K562 (cell line): ENCODE measurements around the gene CLSTN2. TPM values are rescaled to one million over a fixed set of nuclear protein-coding genes. Genes with fewer than 3 reads are reported as not detected.

Experiments
- ATAC-seq: fragments of 200-7000 bp; cut with Tn5 transposase; 3 replicates; pipeline ENCODE4 v1.9.1; 2020; ENCODE audit warnings: moderate library complexity
- BruUV-seq: library from RNA; stranded (reverse); fragments of 400-500 nt; replicated peaks from 2 replicates; lab custom pipeline; 2021; lab: Mats Ljungman, UMichigan
- CTCF ChIA-PET: fragments of 300-600 bp; formaldehyde crosslinking; extraction: SDS; loops from one replicate; lab custom pipeline; 2021; ENCODE audit warnings: low intra/inter-chr PET ratio; lab: Yijun Ruan, JAX
- POLR2A ChIA-PET: fragments of 300-600, 350-650 bp; sonication (Branson Sonifier 250); formaldehyde crosslinking; extraction: SDS; loops from one replicate; lab custom pipeline; 2021; ENCODE audit warnings: antibody characterized with exemption, inconsistent platforms; lab: Yijun Ruan, JAX
- DNase-seq, 4 experiments: peaks; one replicate each; pipeline versions ENCODE4 v3.0.0 to v3.0.0-alpha.2; 2011 to 2018; ENCODE audit warnings: low spot score in 3 of 4, mixed read lengths in 3 of 4; ENCODE audit errors: extremely low read depth in 1 of 4
- FAIRE-seq: peaks from 2 replicates; lab custom pipeline; 2011; peaks lifted over from hg19 to GRCh38; lab: Jason Lieb, UNC
- H2AFZ ChIP-seq: 2 replicates; pipeline ENCODE4 v1.6.0; 2011; ENCODE audit warnings: low read depth, low read length, control low read depth, inconsistent platforms
- H3K27ac ChIP-seq: fragments of 200-600 bp; 3 replicates; pipeline ENCODE4 v1.8.0; 2011; ENCODE audit warnings: low read depth, mild to moderate bottlenecking, control low read depth, inconsistent platforms, low read length, moderate library complexity, mixed read lengths; ENCODE audit errors: extremely low read depth
- H3K27me3 ChIP-seq, 2 experiments: fragments of 300-600 bp in 1 of 2; 2 replicates in 1 of 2; 3 replicates in 1 of 2; pipeline versions ENCODE4 v1.6.0 to v1.8.0; 2011; ENCODE audit warnings: inconsistent platforms in 2 of 2, low read length in 2 of 2, mild to moderate bottlenecking in 1 of 2, mixed read lengths in 1 of 2, moderate library complexity in 1 of 2; ENCODE audit not compliant: control insufficient read depth in 2 of 2, insufficient read depth in 2 of 2
- H3K36me3 ChIP-seq: fragments of 300-600 bp; 3 replicates; pipeline ENCODE4 v1.8.0; 2011; ENCODE audit warnings: mild to moderate bottlenecking, low read length, inconsistent platforms; ENCODE audit not compliant: control insufficient read depth, insufficient read depth
- H3K4me1 ChIP-seq, 2 experiments: fragments of 200-600 bp in 1 of 2; replicated peaks in 1 of 2; 2 replicates in 1 of 2; 3 replicates in 1 of 2; pipeline versions ENCODE4 v1.5.1 to v1.8.0; 2011; ENCODE audit warnings: inconsistent platforms in 2 of 2, low read length in 2 of 2, mild to moderate bottlenecking in 1 of 2, mixed read lengths in 1 of 2, moderate library complexity in 1 of 2; ENCODE audit not compliant: control insufficient read depth in 2 of 2, insufficient read depth in 2 of 2
- H3K4me2 ChIP-seq: 2 replicates; pipeline ENCODE4 v1.6.1; 2011; ENCODE audit warnings: low read length, control low read depth, inconsistent platforms, mixed read lengths; ENCODE audit not compliant: insufficient read depth
- H3K4me3 ChIP-seq: fragments of 200-600 bp; sonication (generic), shearing (Covaris generic); 2 replicates; pipeline ENCODE4 v1.5.1; 2016; ENCODE audit warnings: control low read depth, inconsistent platforms
- H3K79me2 ChIP-seq: fragments of 200-600 bp; 3 replicates; pipeline ENCODE4 v1.8.0; 2011; ENCODE audit warnings: low read length, inconsistent platforms; ENCODE audit not compliant: control insufficient read depth, insufficient read depth
- H3K9ac ChIP-seq, 2 experiments: 2 replicates each; pipeline versions ENCODE4 v1.6.0 to v1.6.1; 2011; ENCODE audit warnings: low read depth in 2 of 2, low read length in 2 of 2, control low read depth in 1 of 2, inconsistent platforms in 1 of 2, mild to moderate bottlenecking in 1 of 2, mixed read lengths in 1 of 2; ENCODE audit not compliant: insufficient read depth in 1 of 2
- H3K9me1 ChIP-seq: one replicate; pipeline ENCODE4 v1.6.0; 2011; ENCODE audit warnings: inconsistent platforms, mild to moderate bottlenecking, low read length, moderate library complexity; ENCODE audit not compliant: control insufficient read depth, insufficient read depth
- H3K9me3 ChIP-seq: replicated peaks from 2 replicates; pipeline ENCODE4 v1.5.1; 2011; ENCODE audit warnings: low read depth, low read length, inconsistent platforms; ENCODE audit not compliant: control insufficient read depth, insufficient read depth
- H4K20me1 ChIP-seq: replicated peaks from 2 replicates; pipeline ENCODE4 v1.6.1; 2011; ENCODE audit warnings: low read length, inconsistent platforms, mixed read lengths; ENCODE audit not compliant: control insufficient read depth, insufficient read depth
- ARID2 ChIP-seq: fragments of 450-650 bp; IDR thresholded peaks from 2 replicates; pipeline ENCODE4 v1.6.1; 2017; ENCODE audit warnings: antibody characterized with exemption, mild to moderate bottlenecking
- ARNT ChIP-seq, 2 experiments: fragments of 450-650 bp; IDR thresholded peaks; 2 replicates each; pipeline ENCODE4 v1.6.1; 2016; ENCODE audit warnings: mild to moderate bottlenecking in 1 of 2
- COPS2 ChIP-seq: fragments of 450-650 bp; conservative IDR thresholded peaks from 2 replicates; pipeline ENCODE4 v1.6.1; 2016; ENCODE audit warnings: mild to moderate bottlenecking, moderate library complexity
- CREB3 ChIP-seq: fragments of 450-650 bp; conservative IDR thresholded peaks from 2 replicates; pipeline ENCODE4 v1.6.1; 2016; ENCODE audit warnings: missing genetic modification characterization, low read depth, mild to moderate bottlenecking, missing compliant biosample characterization, moderate library complexity
- E2F6 ChIP-seq, 2 experiments: IDR thresholded peaks; 2 replicates each; pipeline ENCODE4 v1.6.1; 2011; ENCODE audit warnings: borderline replicate concordance in 1 of 2, control low read depth in 1 of 2, low read depth in 1 of 2, low read length in 1 of 2, mild to moderate bottlenecking in 1 of 2, mixed read lengths in 1 of 2, moderate library complexity in 1 of 2; ENCODE audit not compliant: insufficient read depth in 1 of 2, insufficient read length in 1 of 2, poor library complexity in 1 of 2, severe bottlenecking in 1 of 2; ENCODE audit errors: extremely low read depth in 1 of 2
- ETV5 ChIP-seq: sonication (generic); formaldehyde crosslinking; IDR thresholded peaks from 2 replicates; pipeline ENCODE4 v1.4.0; 2020; ENCODE audit warnings: low read depth, mild to moderate bottlenecking, missing genetic modification reagents
- NEUROD1 ChIP-seq: fragments of 150-350 bp; IDR thresholded peaks from 2 replicates; pipeline ENCODE4 v1.6.1; 2014; ENCODE audit warnings: borderline replicate concordance, low read length, low read depth; ENCODE audit not compliant: partially characterized antibody
- PBX2 ChIP-seq, 2 experiments: IDR thresholded peaks in 1 of 2; conservative IDR thresholded peaks in 1 of 2; 2 replicates each; pipeline ENCODE4 v1.6.1; 2016; ENCODE audit warnings: low read depth in 2 of 2, mild to moderate bottlenecking in 1 of 2, missing compliant biosample characterization in 1 of 2, missing genetic modification characterization in 1 of 2, moderate library complexity in 1 of 2
- PHF20 ChIP-seq: fragments of 450-650 bp; IDR thresholded peaks from 2 replicates; pipeline ENCODE4 v1.6.1; 2018; ENCODE audit not compliant: partially characterized antibody
- SAP30 ChIP-seq: fragments of 200-600 bp; sonication (generic); IDR thresholded peaks from 2 replicates; pipeline ENCODE4 v1.6.1; 2012; ENCODE audit warnings: borderline replicate concordance, low read depth, mild to moderate bottlenecking, moderate library complexity, low read length, control low read depth, inconsistent platforms; ENCODE audit not compliant: insufficient read depth, poor library complexity, severe bottlenecking
- TAF1 ChIP-seq: IDR thresholded peaks from 2 replicates; pipeline ENCODE4 v1.6.1; 2011; ENCODE audit warnings: mild to moderate bottlenecking, low read length, moderate library complexity; ENCODE audit not compliant: insufficient read depth, control insufficient read depth, severe bottlenecking; ENCODE audit errors: extremely low read depth
- TEAD1 ChIP-seq, 2 experiments: fragments of 450-650 bp in 1 of 2; sonication (generic) in 1 of 2; formaldehyde crosslinking; IDR thresholded peaks; 2 replicates each; pipeline versions ENCODE4 v1.4.0 to v1.8.0; 2020 to 2022; ENCODE audit warnings: mild to moderate bottlenecking in 2 of 2, missing genetic modification reagents in 1 of 2
- THRAP3 ChIP-seq: fragments of 450-650 bp; IDR thresholded peaks from 2 replicates; pipeline ENCODE4 v1.6.1; 2016; ENCODE audit warnings: mild to moderate bottlenecking, inconsistent platforms, borderline replicate concordance
- XRCC3 ChIP-seq: fragments of 450-650 bp; IDR thresholded peaks from 2 replicates; pipeline ENCODE4 v1.6.1; 2017; ENCODE audit warnings: mild to moderate bottlenecking, moderate library complexity
- ZFPM2 ChIP-seq: fragments of 250-450 bp; sonication (Bioruptor Pico); IDR thresholded peaks from 2 replicates; pipeline ENCODE4 v1.5.1; 2022; ENCODE audit warnings: mild to moderate bottlenecking
- ZNF311 ChIP-seq: fragments of 250-450 bp; sonication (Bioruptor Pico); IDR thresholded peaks from 2 replicates; pipeline ENCODE4 v1.4.0; 2020; ENCODE audit warnings: mild to moderate bottlenecking, moderate library complexity
- ZNF316 ChIP-seq: fragments of 450-650 bp; IDR thresholded peaks from 2 replicates; pipeline ENCODE4 v1.6.1; 2016
- WGBS: fragments of 100-300 bp; shearing (Covaris generic); methylation state at CpG from one replicate; pipeline ENCODE4 v1.1.6; 2016; ENCODE audit warnings: low coverage, mixed read lengths; ENCODE audit not compliant: insufficient coverage; ENCODE audit errors: missing lambda C conversion rate; 5-methylcytosine and 5-hydroxymethylcytosine counted together
- in situ Hi-C: fragments of 300-500 bp; cut with MboI; formaldehyde crosslinking; loops from 4 replicates; pipeline ENCODE4 v1.15.0; 2018; ENCODE audit warnings: inconsistent platforms, mixed read lengths
- intact Hi-C: fragments of 100-400 bp; cut with micrococcal nuclease; formaldehyde crosslinking; loops from 2 replicates; pipeline ENCODE4 v1.14.2; 2022
- polyA plus RNA-seq, 8 experiments: library from polyadenylated mRNA; depleted of rRNA in 4 of 8; stranded (reverse) in 5 of 8; unstranded in 3 of 8; fragments of >200 nt; fragmentation: Nextera tagmentation in 2 of 8; fragmentation: Illumina TruSeq in 1 of 8; extraction: Ambion mirVana in 2 of 8; extraction: Trizol in 1 of 8; gene quantifications; 2 replicates each; pipeline versions ENCODE4 v1.2.1 to v1.2.3, GENCODE V29; 2011 to 2014; ENCODE audit warnings: inconsistent platforms in 1 of 8, missing spikeins in 1 of 8
- total RNA-seq, 7 experiments: library from RNA; depleted of rRNA in 6 of 7; stranded (reverse); fragments of >200 nt in 6 of 7; fragmentation: Illumina TruSeq in 2 of 7; extraction: Trizol in 2 of 7; gene quantifications; 2 replicates each; pipeline versions ENCODE4 v1.2.1 to v1.2.3, GENCODE V29; 2011 to 2021; ENCODE audit warnings: low replicate concordance in 1 of 7

Gene CLSTN2
- total and polyA plus RNA-seq, 9 of the 15 experiments (the other 6 are each of a cell fraction or from before 2014, with no cell fraction given) = 0.02 to 0.04 (median 0.04) TPM; not detected in 6

- in situ Hi-C loops (no loop called here), intact Hi-C loops (no loop called here)
- no peak for FAIRE-seq
- no peaks in the 10 kb centered on the region for H3K4me1 ChIP-seq
- no peaks in the 10 kb centered on the region for H3K79me2 ChIP-seq
- no peak overlapping the region for H3K9ac ChIP-seq
- no peak overlapping the region for H2AFZ ChIP-seq
- ChIA-PET POLR2A (no interaction called here), CTCF (no interaction called here)
- H3K4me3 ChIP-seq = no peak overlapping the region
- no peaks in the 10 kb centered on the region for H3K9me3 ChIP-seq
- no peak overlapping the region for H3K4me2 ChIP-seq
- no peak for ATAC-seq
- H3K27me3 ChIP-seq = no peaks in the 10 kb centered on the region
- H4K20me1 ChIP-seq = no peaks in the 10 kb centered on the region
- no peaks in the 10 kb centered on the region for H3K9me1 ChIP-seq
- H3K27ac ChIP-seq = no peak overlapping the region
- no TSS peak for BruUV-seq
- TF ChIP-seq E2F6 (IDR thresholded peaks at IDR 0.05; ENCODE audit: borderline replicate concordance in 1 of 2, extremely low read depth in 1 of 2, insufficient read depth in 1 of 2, insufficient read length in 1 of 2, low read depth in 1 of 2, low read length in 1 of 2, poor library complexity in 1 of 2, severe bottlenecking in 1 of 2) (no peak), TAF1 (no peak), ETV5 (no peak), ZNF316 (no peak), PBX2 (CRISPR knock-in tag; IDR thresholded peaks at IDR 0.05; ENCODE audit: low read depth) (no peak), PBX2 (tag; conservative IDR thresholded peaks at IDR 0.05; ENCODE audit: low read depth) (no peak), ZFPM2 (CRISPR knock-in tag) (no peak), NEUROD1 (no peak), THRAP3 (no peak), TEAD1 (CRISPR knock-in tag; IDR thresholded peaks at IDR 0.05) (no peak), CREB3 (tag) (no peak), ZNF311 (CRISPR knock-in tag) (no peak), PHF20 (no peak), XRCC3 (no peak), SAP30 (no peak), ARNT (IDR thresholded peaks at IDR 0.05) (no peak), COPS2 (no peak), ARID2 (no peak)
- DNase-seq = no peak
- no peaks in the 10 kb centered on the region for H3K36me3 ChIP-seq
- WGBS = 4% methylated on average over 2 of the region's 2 CpGs
These were observed 46.3 kb upstream of the CLSTN2 start for GRCh38 chr3:139888561-139889140.
